Astrocyte of the cerebellum (primary cell): ENCODE data around the gene ALPI.

Experiments used
- DNase-seq: peaks from one replicate; pipeline ENCODE4 v3.0.0-alpha.2; 2011; ENCODE audit warnings: low read depth
- H3K4me3 ChIP-seq: 2 replicates; pipeline ENCODE4 v1.5.1; 2011; ENCODE audit warnings: mild to moderate bottlenecking, low read depth, low read length, moderate library complexity
- CTCF ChIP-seq: IDR thresholded peaks from 2 replicates; pipeline ENCODE4 v1.5.1; 2012; ENCODE audit warnings: low read length, low read depth, moderate library complexity, mild to moderate bottlenecking; ENCODE audit errors: missing control alignments
- in situ Hi-C: cut with HindIII; loops from 2 replicates; pipeline ENCODE4 v1.10.0; 2017; ENCODE audit warnings: low sequenced_read_pairs

The ALPI gene

GRCh38 chr2:232487385-232488096, 31.6 kb downstream of the ALPI start, which contains the start of gene ECEL1:
TSS of gene ECEL1 (minus strand) at chr2:232487834. CDS start at chr2:232486653, 1,181 bp downstream.
- DNase-seq: no peak
- no peak for TF ChIP-seq CTCF
- in situ Hi-C loops: no loop called here
- H3K4me3 ChIP-seq: no peak within 1 kb of the TSS

- TF ChIP-seq CTCF: no peak
- in situ Hi-C loops: no loop called here
- no peak overlapping the region for H3K4me3 ChIP-seq
- DNase-seq: no peak
Measured at GRCh38 chr2:232488097-232488711, 32.3 kb downstream of the ALPI start.

- in situ Hi-C loops: no loop called here
- H3K4me3 ChIP-seq: no peak overlapping the region
- TF ChIP-seq CTCF: no peak
- no peak for DNase-seq
Measured at GRCh38 chr2:232488721-232489300, 32.9 kb downstream of the ALPI start.

GRCh38 chr2:232489516-232490220, 33.7 kb downstream of the ALPI start:
- TF ChIP-seq CTCF: no peak
- DNase-seq: no peak
- H3K4me3 ChIP-seq: no peak overlapping the region
- in situ Hi-C loops: no loop called here

- H3K4me3 ChIP-seq: no peak overlapping the region
- in situ Hi-C loops: no loop called here
- no peak for DNase-seq
- TF ChIP-seq CTCF: no peak
Measured at GRCh38 chr2:232490221-232491138, 34.5 kb downstream of the ALPI start.
